B cell (primary cell): Measurements from ENCODE around the gene OR52H1.

Experiments
- EZH2 ChIP-seq: IDR thresholded peaks from 2 replicates; pipeline ENCODE4 v1.6.1; 2012; ENCODE audit warnings: borderline replicate concordance, low read depth, mild to moderate bottlenecking, moderate library complexity, low read length; ENCODE audit not compliant: insufficient read depth, poor library complexity, severe bottlenecking
- TF ChIP-seq, protein P1 (sequence below): fragments of 200-600 bp; IDR thresholded peaks from one replicate; pipeline ENCODE4 v1.8.0; 2022; ENCODE audit warnings: antibody characterized with exemption, mild to moderate bottlenecking

DNA sequence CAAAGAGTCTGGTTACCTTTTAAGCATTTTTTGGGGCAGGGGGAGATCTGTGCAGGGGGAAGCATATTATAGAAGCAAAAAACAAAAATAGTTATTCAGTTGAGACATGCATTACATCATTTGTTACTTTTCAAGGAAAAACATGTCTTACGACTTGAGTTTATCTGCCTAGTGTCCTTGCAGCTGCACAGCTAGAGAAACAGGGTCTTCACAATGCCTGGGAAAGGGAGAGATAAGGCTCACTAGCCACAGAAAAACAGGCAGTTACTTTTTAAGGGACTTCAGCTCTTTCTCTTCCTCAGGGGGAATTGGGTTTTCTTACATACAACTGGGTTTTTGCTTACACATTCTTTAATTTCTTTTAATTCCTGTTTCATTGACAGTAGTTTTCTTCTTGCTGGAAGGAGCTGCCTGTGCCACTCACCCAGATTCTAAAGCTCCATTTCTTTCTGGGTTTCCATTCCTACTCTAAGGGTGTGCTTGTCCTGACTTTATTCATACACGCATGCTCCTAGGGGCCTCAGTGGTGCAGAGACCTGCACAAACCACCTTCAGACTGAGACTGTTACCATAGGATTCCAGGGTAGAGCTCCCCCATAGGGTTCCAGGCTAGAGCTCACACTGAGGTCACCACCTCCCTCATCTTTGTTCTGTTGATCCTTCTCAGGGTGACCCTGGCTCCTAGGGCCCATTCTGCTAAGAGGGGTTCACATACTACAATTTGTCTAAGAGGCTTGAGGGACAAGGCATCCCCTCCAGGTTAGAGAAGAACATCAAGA, 17.1 kb downstream of the OR52H1 start:
- TF ChIP-seq, protein P1, sequence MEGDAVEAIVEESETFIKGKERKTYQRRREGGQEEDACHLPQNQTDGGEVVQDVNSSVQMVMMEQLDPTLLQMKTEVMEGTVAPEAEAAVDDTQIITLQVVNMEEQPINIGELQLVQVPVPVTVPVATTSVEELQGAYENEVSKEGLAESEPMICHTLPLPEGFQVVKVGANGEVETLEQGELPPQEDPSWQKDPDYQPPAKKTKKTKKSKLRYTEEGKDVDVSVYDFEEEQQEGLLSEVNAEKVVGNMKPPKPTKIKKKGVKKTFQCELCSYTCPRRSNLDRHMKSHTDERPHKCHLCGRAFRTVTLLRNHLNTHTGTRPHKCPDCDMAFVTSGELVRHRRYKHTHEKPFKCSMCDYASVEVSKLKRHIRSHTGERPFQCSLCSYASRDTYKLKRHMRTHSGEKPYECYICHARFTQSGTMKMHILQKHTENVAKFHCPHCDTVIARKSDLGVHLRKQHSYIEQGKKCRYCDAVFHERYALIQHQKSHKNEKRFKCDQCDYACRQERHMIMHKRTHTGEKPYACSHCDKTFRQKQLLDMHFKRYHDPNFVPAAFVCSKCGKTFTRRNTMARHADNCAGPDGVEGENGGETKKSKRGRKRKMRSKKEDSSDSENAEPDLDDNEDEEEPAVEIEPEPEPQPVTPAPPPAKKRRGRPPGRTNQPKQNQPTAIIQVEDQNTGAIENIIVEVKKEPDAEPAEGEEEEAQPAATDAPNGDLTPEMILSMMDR = no peak
- TF ChIP-seq EZH2 = no peak
